ENCODE results near the gene IMPA2. TPM values are rescaled to one million over a fixed set of nuclear protein-coding genes. Genes with fewer than 3 reads are reported as not detected.

IMPA2 gene
- total and polyA plus RNA-seq, 2 of the 8 experiments (the other 6 are each of a cell fraction or from before 2014, with no cell fraction given): 102 to 140 TPM

GRCh38 chr18:12021596-12021995, 40.3 kb downstream of the IMPA2 start:
- Histone ChIP-seq H3K4me1 (replicated peaks in 1 of 4; ENCODE audit: control insufficient read depth in 3 of 4, insufficient read depth in 4 of 4, low read length in 3 of 4) (peaks cover 0 to 2% (median under 1%) of the 10 kb centered on the region in 4 experiments; a peak in 1 of 7 replicates), H2BK5ac (ENCODE audit: low read depth, low read length) (no peak overlapping the region), H3K27ac (ENCODE audit: low read depth, low read length) (no peak overlapping the region), H2BK120ac (replicated peaks; ENCODE audit: low read depth, low read length) (no peak overlapping the region), H3K4me3 (ENCODE audit: extremely low read depth in 1 of 4, insufficient read depth in 2 of 4, low read depth in 3 of 4, low read length in 4 of 4) (no peak overlapping the region), H3K4me2 (ENCODE audit: insufficient read depth in 1 of 2, low read depth in 2 of 2, low read length in 2 of 2) (no peak overlapping the region), H3K14ac (ENCODE audit: insufficient read length) (no peak overlapping the region), H4K20me1 (replicated peaks in 1 of 2; ENCODE audit: control insufficient read depth in 1 of 2, insufficient read depth in 2 of 2, low read length in 2 of 2) (no peaks in the 10 kb centered on the region), H3K79me2 (ENCODE audit: control insufficient read depth in 1 of 2, insufficient read depth in 2 of 2, low read length in 2 of 2) (no peaks in the 10 kb centered on the region), H3K56ac (replicated peaks; ENCODE audit: insufficient read length, low read depth, low read length) (no peak overlapping the region), H2BK15ac (ENCODE audit: low read length) (no peak overlapping the region), H3K9me3 (ENCODE audit: insufficient read depth in 2 of 2, low read depth in 1 of 2, low read length in 1 of 2) (no peaks in the 10 kb centered on the region), H3K9ac (replicated peaks in 1 of 4; ENCODE audit: extremely low read depth in 1 of 4, low read depth in 3 of 4, low read length in 3 of 4) (no peak overlapping the region), H3K18ac (ENCODE audit: extremely low read depth, low read length) (no peak overlapping the region), H3K36me3 (ENCODE audit: control insufficient read depth in 2 of 4, insufficient read depth in 4 of 4, low read length in 3 of 4) (peaks cover 6 to 21% (median 14%) of the 10 kb centered on the region in 4 experiments; a peak in 6 of 8 replicates), H2BK20ac (ENCODE audit: low read length) (no peak overlapping the region), H2BK12ac (ENCODE audit: low read depth, low read length) (no peak overlapping the region), H3K4ac (replicated peaks; ENCODE audit: insufficient read length, low read depth, low read length) (no peak overlapping the region), H3K23me2 (ENCODE audit: low read depth, low read length) (no peaks in the 10 kb centered on the region), H3K23ac (ENCODE audit: insufficient read length) (no peak overlapping the region), H2AK5ac (ENCODE audit: low read depth, low read length) (no peak overlapping the region), H4K91ac (replicated peaks; ENCODE audit: insufficient read length, low read length) (no peak overlapping the region), H3K79me1 (ENCODE audit: low read depth, low read length) (no peaks in the 10 kb centered on the region), H3K27me3 (replicated peaks in 1 of 4; ENCODE audit: control insufficient read depth in 3 of 4, extremely low read depth in 1 of 4, insufficient read depth in 3 of 4, low read length in 3 of 4) (no peaks in the 10 kb centered on the region), H4K8ac (ENCODE audit: extremely low read depth, insufficient read depth, low read length) (no peak overlapping the region), H4K5ac (ENCODE audit: insufficient read length, low read depth, low read length) (no peak overlapping the region), H2AFZ (ENCODE audit: low read length) (no peak overlapping the region)
- DNase-seq (ENCODE audit: low read depth in 1 of 2, low spot score in 2 of 2) (no peak), FAIRE-seq (no peak)
- TF ChIP-seq NRF1 (IDR thresholded peaks at IDR 0.05; ENCODE audit: low read depth, low read length) (no peak), POLR2A (IDR thresholded peaks at IDR 0.05; ENCODE audit: control extremely low read depth in 1 of 2, low read depth in 2 of 2, low read length in 2 of 2) (no peak), CREB1 (IDR thresholded peaks at IDR 0.05) (no peak), POLR2AphosphoS5 (IDR thresholded peaks at IDR 0.05; ENCODE audit: low read depth, low read length) (no peak), CTBP2 (IDR thresholded peaks at IDR 0.05; ENCODE audit: borderline replicate concordance, insufficient read depth, insufficient read length, low read length) (no peak), E2F6 (IDR thresholded peaks at IDR 0.05) (no peak), SP2 (IDR thresholded peaks at IDR 0.05; ENCODE audit: low read length) (no peak)
- WGBS, 2 experiments (ENCODE audit: extremely low coverage in 1 of 2, insufficient coverage in 1 of 2, insufficient read length in 1 of 2, insufficient replicate concordance in 2 of 2, low coverage in 1 of 2, low lambda C conversion rate in 2 of 2, missing lambda C conversion rate in 1 of 2): 94% methylated on average over 8 of the region's 8 CpGs; no CpG with 5 or more reads in 1 of the 2 experiments
- CTCF ChIA-PET (ENCODE audit: partially characterized antibody): interaction anchor here (0.6 to 1.4 kb wide), 4 partner anchors 8 to 84 kb away, joined by 3 to 4 read pairs (median 4); no protein-coding TSS in a partner anchor
- POLR2A ChIA-PET (ENCODE audit: partially characterized antibody): interaction anchor here (0.6 to 0.7 kb wide), 2 partner anchors 34 to 284 kb away, joined by 3 read pairs; no protein-coding TSS in a partner anchor

Measured in H1 (cell line).